Motor neuron (in vitro differentiated cells): ENCODE results near the gene PDE4B. TPM values are rescaled to one million over a fixed set of nuclear protein-coding genes. Genes with fewer than 3 reads are reported as not detected.
A peak's percentile ranks its signal among the peaks of the same experiment; 100 is the strongest.
"Not testable (repeated sequence)": the region's sequence is repeated elsewhere in the genome, so short reads cannot be mapped to it uniquely, and the experiment has no call there.

Experiments used
- ATAC-seq, 8 experiments: fragments of 200-7000 bp; cut with Tn5 transposase; replicated peaks in 6 of 8; 2 replicates each; pipeline ENCODE4 v1.8.0; 2021; ENCODE audit warnings: mild to moderate bottlenecking in 8 of 8, moderate library complexity in 8 of 8
- H3K27ac ChIP-seq, 2 donors: fragments of 250-450 bp; sonication (Bioruptor Pico); 2 replicates each; pipeline ENCODE4 v1.9.0; 2021; ENCODE audit warnings: antibody characterized with exemption in 2 of 2, mild to moderate bottlenecking in 2 of 2, moderate library complexity in 1 of 2
- H3K4me1 ChIP-seq, 2 donors: fragments of 250-450 bp; sonication (Bioruptor Pico); replicated peaks in 1 of 2; 2 replicates each; pipeline ENCODE4 v1.6.1; 2021; ENCODE audit warnings: antibody characterized with exemption in 2 of 2, mild to moderate bottlenecking in 2 of 2, moderate library complexity in 1 of 2
- H3K4me3 ChIP-seq, 5 donors: fragments of 250-450 bp; sonication (Bioruptor Pico); 2 replicates each; pipeline ENCODE4 v1.9.0; 2021; ENCODE audit warnings: antibody characterized with exemption in 5 of 5, mild to moderate bottlenecking in 5 of 5, moderate library complexity in 4 of 5
- WGBS, 10 experiments: fragments of 450-650 bp; shearing (Covaris generic); methylation state at CpG; one replicate each; pipeline ENCODE4 v1.0.0; 2022; 5-methylcytosine and 5-hydroxymethylcytosine counted together
- in situ Hi-C, 9 experiments: fragments of 400-800 bp; cut with MboI; loops; one replicate each; pipeline ENCODE4 v1.15.0; 2021; ENCODE audit warnings: low sequenced_read_pairs in 9 of 9, low pct_unique_long_range_greater_than_20kb in 2 of 9; ENCODE audit not compliant: unreplicated experiment in 9 of 9
- total RNA-seq, 8 experiments: library from RNA; unstranded; fragments of 300-600 nt; gene quantifications; 2 replicates each; pipeline versions ENCODE4 v1.2.3 to v1.2.4, GENCODE V29; 2022

PDE4B gene
- total RNA-seq, 8 experiments from 2014 or later = 13.9 to 63.1 (median 43.3) TPM

DNA sequence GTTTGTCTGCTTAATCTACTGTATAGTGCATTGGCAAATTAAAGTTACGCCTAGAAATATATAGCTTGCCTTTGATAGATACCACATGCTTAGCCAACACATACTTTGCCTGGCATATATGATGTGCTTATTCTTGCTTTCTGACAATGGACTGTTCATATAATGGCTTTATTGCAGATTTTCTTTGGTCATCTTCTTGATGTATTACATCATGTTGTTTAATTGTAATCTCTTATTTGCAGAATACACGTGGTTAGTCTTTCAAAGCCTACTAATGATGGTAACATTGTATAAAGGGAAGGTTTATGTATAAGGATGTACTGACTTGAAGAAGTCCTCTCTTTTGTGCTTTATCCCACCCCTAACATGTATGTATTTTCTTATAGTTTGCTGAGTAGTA, 201.5 kb downstream of the PDE4B start:
- Histone ChIP-seq H3K4me3 (peak overlapping the region; percentile 4 to 45 (median 31)), H3K27ac (peak overlapping the region in 1 of 2 donors; percentile 0)
- WGBS, 10 experiments = 7 to 92% (median 45%) methylated on average over 2 of the region's 2 CpGs

GRCh38 chr1:65995336-65995735, 202.6 kb downstream of the PDE4B start:
- peak overlapping the region in 4 of 5 donors; percentile 28 to 45 (median 31) for H3K4me3 ChIP-seq
- in situ Hi-C loops = no loop called here
- 13 to 80% (median 49%) methylated on average over 5 to 6 of the region's 6 CpGs for WGBS, 10 experiments

More for the DNA sequence above, 201.5 kb downstream of the PDE4B start:
- peak in 3 of 8 experiments; percentile 9 to 42 (median 21) for ATAC-seq
- H3K4me1 ChIP-seq = peaks cover 15% of the 10 kb centered on the region in 2 donors
- in situ Hi-C loops = no loop called here

GRCh38 chr1:65995928-65996327, 203.2 kb downstream of the PDE4B start:
- Histone ChIP-seq H3K4me1 (peaks cover 15% of the 10 kb centered on the region in 2 donors), H3K4me3 (peak overlapping the region in 3 of 5 donors; percentile 28 to 45 (median 31)), H3K27ac (no peak overlapping the region)
- ATAC-seq = no peak
- in situ Hi-C loops = no loop called here

More at GRCh38 chr1:65995336-65995735, 202.6 kb downstream of the PDE4B start:
- Histone ChIP-seq H3K4me1 (peaks cover 15% of the 10 kb centered on the region in 2 donors), H3K27ac (no peak overlapping the region)
- no peak for ATAC-seq

GRCh38 chr1:65997693-65998092, 205.0 kb downstream of the PDE4B start:
- ATAC-seq = no peak
- no peak overlapping the region for H3K4me3 ChIP-seq
- H3K4me1 ChIP-seq = peaks cover 6 to 7% of the 10 kb centered on the region in 2 donors
- no peak overlapping the region for H3K27ac ChIP-seq
- 56 to 100% (median 93%) methylated on average over 1 of the region's 1 CpG; no CpG with 5 or more reads in 3 of the 10 experiments for WGBS, 10 experiments
- in situ Hi-C loops = no loop called here

- peak overlapping the region in 1 of 5 donors; percentile 18 for H3K4me3 ChIP-seq
- H3K27ac ChIP-seq = no peak overlapping the region
- 62 to 100% (median 93%) methylated on average over 1 to 6 of the region's 6 CpGs for WGBS, 10 experiments
- in situ Hi-C loops = no loop called here
- H3K4me1 ChIP-seq = peaks cover 2 to 6% of the 10 kb centered on the region in 2 donors
- ATAC-seq = peak in 1 of 8 experiments; percentile 29
Observed at GRCh38 chr1:65998763-65999583, 206.3 kb downstream of the PDE4B start.

DNA sequence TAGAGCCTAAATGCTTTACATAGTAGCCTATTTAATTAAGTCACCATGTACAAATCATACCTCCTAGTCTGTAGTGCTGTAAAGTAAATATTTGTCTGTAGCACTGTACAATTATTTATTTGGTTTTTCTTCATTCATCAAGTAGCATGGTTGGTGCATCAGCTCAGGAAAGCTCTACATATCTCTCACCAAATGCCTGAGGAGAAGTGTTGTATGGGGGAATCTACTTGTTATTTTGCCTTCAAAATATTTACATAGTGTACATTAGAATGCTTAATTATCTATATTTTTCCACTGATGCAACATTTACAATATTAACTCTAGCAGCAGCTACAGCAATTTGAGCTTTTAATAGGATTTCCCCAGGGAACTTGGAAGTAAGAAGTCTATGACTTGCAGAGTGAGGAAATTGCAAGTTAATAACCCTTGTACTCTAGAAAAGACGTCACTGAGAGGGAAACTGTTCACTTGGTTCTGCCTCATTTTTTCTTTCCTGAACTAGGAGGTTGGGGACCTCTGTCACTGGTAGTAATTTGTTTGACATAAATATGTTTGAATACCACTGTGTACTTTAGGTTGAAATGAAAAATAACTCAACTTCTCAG, 207.4 kb downstream of the PDE4B start:
- ATAC-seq = no peak
- Histone ChIP-seq H3K4me3 (no peak overlapping the region), H3K4me1 (peaks cover 2 to 6% of the 10 kb centered on the region in 2 donors), H3K27ac (no peak overlapping the region)
- in situ Hi-C loops = no loop called here
- WGBS, 10 experiments = 33 to 90% (median 79%) methylated on average over 1 of the region's 1 CpG; no CpG with 5 or more reads in 3 of the 10 experiments

- H3K4me3 ChIP-seq = no peak overlapping the region
- no peak for ATAC-seq
- peaks cover 0 to 2% of the 10 kb centered on the region in 2 donors for H3K4me1 ChIP-seq
- in situ Hi-C loops = no loop called here
- no peak overlapping the region for H3K27ac ChIP-seq
- 0 to 38% (median 22%) methylated on average over 1 of the region's 1 CpG; no CpG with 5 or more reads in 1 of the 10 experiments for WGBS, 10 experiments
Observed at GRCh38 chr1:66003690-66004089, 211.0 kb downstream of the PDE4B start.

DNA sequence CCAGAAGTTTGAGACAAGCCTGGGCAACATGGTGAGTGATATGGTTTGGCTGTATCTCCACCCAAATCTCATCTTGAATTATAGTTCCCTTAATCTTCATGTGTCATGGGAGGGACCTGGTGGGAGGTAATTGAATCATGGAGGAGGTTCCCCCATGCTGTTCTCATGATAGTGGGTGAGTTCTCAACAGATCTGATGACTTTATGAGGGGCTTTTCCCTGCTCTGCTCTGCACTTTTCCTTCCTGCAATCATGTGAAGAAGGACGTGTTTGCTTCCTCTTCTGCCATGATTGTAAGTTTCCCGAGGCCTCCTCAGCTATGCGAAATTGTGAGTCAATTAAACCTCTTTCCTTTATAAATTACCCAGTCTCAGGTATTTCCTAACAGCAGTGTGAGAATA, 213.8 kb downstream of the PDE4B start:
- H3K4me1 ChIP-seq, in situ Hi-C loops, H3K4me3 ChIP-seq, ATAC-seq, H3K27ac ChIP-seq: not testable (repeated sequence)
- WGBS, 10 experiments = 25 to 100% (median 84%) methylated on average over 1 to 3 of the region's 3 CpGs; no CpG with 5 or more reads in 3 of the 10 experiments

DNA sequence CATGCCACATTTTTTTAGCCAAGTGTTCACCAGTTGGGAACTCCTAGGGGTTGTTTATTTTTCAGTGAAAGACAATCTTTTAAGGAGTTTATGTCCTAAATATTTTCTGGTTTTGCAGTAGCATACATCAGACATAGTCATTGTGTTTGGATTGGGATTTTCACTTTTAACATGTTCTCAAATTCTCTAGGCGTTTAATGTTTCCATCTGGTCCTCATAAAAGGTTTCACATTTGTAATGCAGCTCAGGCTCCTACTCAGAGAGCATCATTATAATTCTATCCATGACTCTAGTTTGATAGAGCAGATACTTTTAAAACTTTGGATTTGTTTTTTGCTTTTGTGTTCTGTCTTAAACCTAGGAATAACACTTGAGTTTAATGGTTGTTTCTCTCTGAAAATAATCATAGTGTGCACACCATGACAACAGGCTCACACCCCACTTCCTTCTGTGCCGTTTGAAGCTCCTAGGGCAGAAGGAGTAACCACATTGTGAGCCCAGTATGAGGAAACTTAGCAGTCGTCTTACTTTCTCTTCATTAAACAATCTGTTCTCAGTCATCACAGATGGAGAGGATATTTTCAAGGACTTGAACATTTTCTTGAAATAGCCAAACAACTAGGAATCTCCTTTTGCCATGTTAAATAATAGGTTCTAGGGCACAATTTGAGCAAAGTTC, 219.6 kb downstream of the PDE4B start:
- peak in 4 of 8 experiments; percentile 39 to 81 (median 74) for ATAC-seq
- Histone ChIP-seq H3K27ac (no peak overlapping the region), H3K4me1 (no peaks in the 10 kb centered on the region), H3K4me3 (no peak overlapping the region)
- in situ Hi-C loops = no loop called here
- 0 to 89% (median 38%) methylated on average over 1 to 3 of the region's 3 CpGs; no CpG with 5 or more reads in 1 of the 10 experiments for WGBS, 10 experiments

DNA sequence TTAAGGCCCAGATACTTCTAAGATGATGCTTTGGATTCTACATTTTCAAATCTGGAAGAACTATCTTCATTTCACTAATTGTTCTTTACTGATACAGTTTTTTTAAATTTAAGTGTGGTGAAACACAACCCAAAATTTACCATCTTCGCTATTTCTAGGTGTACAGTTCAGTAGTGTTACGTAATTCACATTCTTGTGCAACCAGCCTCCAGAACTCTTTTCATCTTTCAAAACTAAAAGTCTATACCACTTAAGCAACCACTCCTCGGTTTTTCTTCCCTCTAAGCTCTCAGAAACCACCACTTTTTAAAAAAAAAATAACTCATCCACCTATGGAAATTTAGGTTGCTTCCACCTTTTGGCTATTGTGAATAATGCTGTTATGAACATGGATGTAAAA, 220.7 kb downstream of the PDE4B start:
- no peaks in the 10 kb centered on the region for H3K4me1 ChIP-seq
- in situ Hi-C loops = no loop called here
- H3K27ac ChIP-seq = no peak overlapping the region
- no peak overlapping the region for H3K4me3 ChIP-seq
- no peak for ATAC-seq
- WGBS, 10 experiments = 42 to 96% (median 74%) methylated on average over 1 to 3 of the region's 3 CpGs

DNA sequence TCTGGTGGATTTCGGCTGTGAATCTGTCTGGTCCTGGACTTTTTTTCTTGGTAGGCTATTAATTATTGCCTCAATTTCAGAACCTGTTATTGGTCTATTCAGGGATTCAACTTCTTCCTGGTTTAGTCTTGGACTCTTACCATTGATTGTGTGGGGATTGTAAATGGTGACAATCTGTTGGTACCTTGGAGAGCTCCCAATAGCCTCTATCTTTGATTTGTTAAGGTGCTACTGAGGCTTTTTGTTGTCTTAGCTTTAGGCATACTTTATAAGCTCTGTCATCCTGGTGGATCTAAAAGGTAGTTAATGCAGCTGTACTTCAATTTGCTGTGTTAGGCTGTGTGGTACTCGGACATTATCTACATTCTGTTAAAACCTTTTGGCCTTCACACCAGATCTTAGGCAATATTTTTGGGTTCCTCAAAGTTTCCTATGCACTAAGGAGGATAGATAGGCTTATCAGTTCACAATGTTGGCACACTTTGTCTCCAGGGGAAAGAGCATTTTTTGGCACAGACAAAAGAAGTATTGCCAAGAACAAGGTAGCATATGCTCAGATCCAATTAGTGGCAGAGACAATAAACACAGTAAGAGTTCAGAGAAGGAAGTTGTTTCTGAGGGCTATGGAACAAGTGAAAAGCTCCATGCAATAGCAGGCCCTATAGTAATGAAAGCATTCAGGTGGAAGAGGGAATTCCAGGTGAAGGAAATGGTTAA, 230.4 kb downstream of the PDE4B start:
- Histone ChIP-seq H3K27ac (no peak overlapping the region), H3K4me1 (no peaks in the 10 kb centered on the region), H3K4me3 (no peak overlapping the region)
- WGBS, 10 experiments = 8 to 100% (median 58%) methylated on average over 1 to 2 of the region's 2 CpGs; no CpG with 5 or more reads in 1 of the 10 experiments
- in situ Hi-C loops = no loop called here
- ATAC-seq = no peak

DNA sequence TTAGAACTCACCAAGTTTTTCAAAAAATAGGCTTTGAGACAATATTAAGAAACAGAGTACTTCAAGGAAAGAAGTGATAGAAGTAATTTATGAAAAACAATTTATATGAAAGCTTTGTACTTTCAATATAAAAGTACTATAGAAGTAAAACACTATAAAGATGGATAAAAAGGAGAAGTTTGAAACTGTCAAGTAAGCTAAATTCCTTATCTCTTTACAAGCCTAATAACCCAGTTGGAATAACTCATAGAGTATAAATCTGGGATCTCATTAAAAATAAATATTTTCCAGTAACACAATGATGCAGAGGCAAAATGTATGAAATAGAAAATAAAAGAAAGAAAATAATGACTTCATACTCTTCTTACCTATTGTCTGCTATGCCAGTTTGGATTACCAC, 232.5 kb downstream of the PDE4B start:
- Histone ChIP-seq H3K4me1 (no peaks in the 10 kb centered on the region), H3K4me3 (no peak overlapping the region), H3K27ac (no peak overlapping the region)
- in situ Hi-C loops = no loop called here
- ATAC-seq = no peak
